HUES64 (cell line): ENCODE results near the gene BRF1.

ENCODE experiments used
- H3K27ac ChIP-seq: 2 replicates; pipeline ENCODE4 v1.7.0; 2013; ENCODE audit warnings: low read depth, low read length, inconsistent platforms
- H3K27me3 ChIP-seq: 2 replicates; pipeline ENCODE4 v1.6.1; 2013; ENCODE audit warnings: mild to moderate bottlenecking, low read length; ENCODE audit not compliant: insufficient read depth
- H3K36me3 ChIP-seq: 2 replicates; pipeline ENCODE4 v1.6.1; 2013; ENCODE audit warnings: mild to moderate bottlenecking, low read length; ENCODE audit not compliant: insufficient read depth
- H3K4me1 ChIP-seq: 2 replicates; pipeline ENCODE4 v1.6.1; 2013; ENCODE audit warnings: mild to moderate bottlenecking, low read length, moderate library complexity; ENCODE audit not compliant: insufficient read depth
- H3K4me3 ChIP-seq: 2 replicates; pipeline ENCODE4 v1.5.1; 2013; ENCODE audit warnings: mild to moderate bottlenecking, low read length, moderate library complexity
- H3K9ac ChIP-seq: 2 replicates; pipeline ENCODE4 v1.6.1; 2013; ENCODE audit warnings: mild to moderate bottlenecking, low read depth, low read length
- H3K9me3 ChIP-seq: 2 replicates; pipeline ENCODE4 v1.6.1; 2013; ENCODE audit warnings: low read depth, low read length; ENCODE audit not compliant: insufficient read depth
- WGBS: fragments of 150-250, 120-280 bp; methylation state at CpG from one replicate; pipeline ENCODE4 v1.1.7; 2013; ENCODE audit warnings: missing lambda C conversion rate; 5-methylcytosine and 5-hydroxymethylcytosine counted together

The BRF1 gene

GRCh38 chr14:105271224-105271890 lies 29.4 kb downstream of the BRF1 start:
- Histone ChIP-seq H3K27ac (no peak overlapping the region), H3K4me1 (no peaks in the 10 kb centered on the region), H3K4me3 (no peak overlapping the region), H3K36me3 (no peaks in the 10 kb centered on the region), H3K9ac (no peak overlapping the region; the same call in 1 of the 2 replicates), H3K27me3 (no peaks in the 10 kb centered on the region), H3K9me3 (no peaks in the 10 kb centered on the region)
- 92% methylated on average over 22 of the region's 22 CpGs for WGBS

DNA sequence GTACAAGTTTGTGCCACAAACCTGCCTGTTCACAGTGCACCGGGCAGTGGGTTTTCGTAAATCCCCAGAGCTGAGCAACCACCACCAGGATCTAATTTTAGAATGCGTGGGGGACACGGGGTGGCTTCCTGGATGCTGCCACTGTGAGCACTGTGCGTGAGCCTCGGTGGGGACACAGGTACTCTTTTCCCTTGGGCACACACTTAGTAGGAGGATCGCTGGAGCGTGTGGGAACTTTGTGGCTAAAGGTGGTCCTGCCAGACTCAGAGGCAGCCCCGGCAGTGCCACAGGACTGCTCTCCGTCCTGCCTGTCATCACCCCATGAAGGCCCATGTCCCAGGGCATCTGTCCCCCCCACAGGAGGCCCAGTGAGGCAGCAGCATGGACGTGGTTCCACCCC lies 31.4 kb downstream of the BRF1 start:
- Histone ChIP-seq H3K4me3 (no peak overlapping the region), H3K27me3 (no peaks in the 10 kb centered on the region), H3K9me3 (no peaks in the 10 kb centered on the region), H3K4me1 (no peaks in the 10 kb centered on the region), H3K9ac (no peak overlapping the region), H3K27ac (no peak overlapping the region), H3K36me3 (no peaks in the 10 kb centered on the region)
- 92% methylated on average over 11 of the region's 11 CpGs for WGBS

GRCh38 chr14:105268736-105269354 lies 32.0 kb downstream of the BRF1 start:
- H3K4me3 ChIP-seq, result no peak overlapping the region
- 93% methylated on average over 18 of the region's 18 CpGs for WGBS
- no peak overlapping the region for H3K27ac ChIP-seq
- no peaks in the 10 kb centered on the region for H3K36me3 ChIP-seq
- no peaks in the 10 kb centered on the region for H3K27me3 ChIP-seq
- H3K9ac ChIP-seq, result no peak overlapping the region
- no peaks in the 10 kb centered on the region for H3K9me3 ChIP-seq
- H3K4me1 ChIP-seq, result no peaks in the 10 kb centered on the region

DNA sequence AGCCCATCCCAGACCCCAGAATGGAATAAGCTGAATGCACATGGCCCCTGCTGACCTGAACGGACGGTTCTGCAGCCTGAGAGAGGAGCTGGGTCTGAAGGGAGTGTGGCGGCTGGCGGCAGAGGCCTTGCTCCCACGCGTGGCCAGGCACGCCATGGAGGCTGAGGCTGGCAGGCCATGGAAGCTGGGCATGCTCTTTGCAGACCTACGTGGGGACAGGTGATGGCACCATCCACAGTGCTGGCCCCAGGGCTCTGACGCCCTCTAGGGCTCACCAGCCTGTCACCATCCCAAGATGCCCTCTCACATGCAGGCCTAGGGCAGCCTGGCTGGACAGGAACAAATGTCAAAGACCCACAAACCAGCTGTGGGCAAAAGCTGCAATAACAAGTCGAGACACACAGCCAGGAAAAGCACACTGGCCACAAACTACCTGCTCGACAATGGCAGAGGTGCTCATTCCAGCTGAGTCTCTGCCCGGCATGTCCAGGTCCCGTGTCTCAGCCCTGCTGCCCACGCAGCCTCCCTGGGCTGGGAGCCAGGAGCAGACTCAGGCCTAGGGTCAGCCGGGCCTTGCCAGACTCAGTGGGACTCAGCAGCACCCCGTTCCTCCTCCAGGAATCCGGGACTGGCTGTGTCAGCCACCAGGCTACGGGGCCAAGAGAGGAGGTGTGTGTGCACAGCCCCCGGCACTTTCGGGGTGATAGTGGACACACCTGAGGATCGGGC lies 32.8 kb downstream of the BRF1 start:
- Histone ChIP-seq H3K4me3 (no peak overlapping the region), H3K9me3 (no peaks in the 10 kb centered on the region), H3K9ac (no peak overlapping the region), H3K27me3 (no peaks in the 10 kb centered on the region), H3K27ac (no peak overlapping the region), H3K36me3 (no peaks in the 10 kb centered on the region), H3K4me1 (no peaks in the 10 kb centered on the region)
- 91% methylated on average over 21 of the region's 21 CpGs for WGBS

- no peak overlapping the region for H3K9ac ChIP-seq
Observed at GRCh38 chr14:105261781-105262180, 39.0 kb downstream of the BRF1 start.

GRCh38 chr14:105260959-105261358 lies 39.8 kb downstream of the BRF1 start:
- Histone ChIP-seq H3K9me3 (no peaks in the 10 kb centered on the region), H3K4me1 (no peaks in the 10 kb centered on the region), H3K27me3 (no peaks in the 10 kb centered on the region), H3K27ac (no peak overlapping the region), H3K36me3 (no peaks in the 10 kb centered on the region), H3K9ac (no peak overlapping the region), H3K4me3 (no peak overlapping the region)
- WGBS, result 92% methylated on average over 12 of the region's 12 CpGs

More at GRCh38 chr14:105261781-105262180, 39.0 kb downstream of the BRF1 start:
- Histone ChIP-seq H3K27ac (no peak overlapping the region), H3K4me3 (no peak overlapping the region), H3K36me3 (no peaks in the 10 kb centered on the region), H3K4me1 (no peaks in the 10 kb centered on the region), H3K9me3 (no peaks in the 10 kb centered on the region), H3K27me3 (no peaks in the 10 kb centered on the region)
- 94% methylated on average over 20 of the region's 20 CpGs for WGBS

- Histone ChIP-seq H3K9ac (no peak overlapping the region), H3K27ac (no peak overlapping the region), H3K4me1 (no peaks in the 10 kb centered on the region), H3K9me3 (no peaks in the 10 kb centered on the region), H3K36me3 (no peaks in the 10 kb centered on the region), H3K27me3 (no peaks in the 10 kb centered on the region), H3K4me3 (no peak overlapping the region)
- WGBS, result 96% methylated on average over 7 of the region's 7 CpGs
Observed at GRCh38 chr14:105258846-105259245, 42.0 kb downstream of the BRF1 start.

DNA sequence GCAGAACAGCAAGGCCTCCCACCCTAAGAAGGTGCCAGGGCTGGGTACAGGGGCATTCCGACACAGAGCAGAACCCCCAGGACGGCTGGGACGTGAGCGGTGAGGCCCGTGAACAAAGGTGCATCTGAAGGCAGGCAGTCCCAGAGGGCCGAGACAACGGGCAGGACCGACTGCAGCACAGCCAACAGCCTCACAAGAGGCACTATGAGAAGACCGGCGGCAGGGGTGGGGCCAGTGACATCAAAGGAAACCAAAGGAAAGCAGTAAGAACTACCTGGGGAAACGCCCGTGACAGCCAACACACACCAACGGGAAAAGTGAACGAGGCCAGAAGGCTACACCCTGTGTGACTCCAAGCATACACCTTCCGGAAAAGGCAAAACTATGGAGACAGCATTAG lies 43.3 kb downstream of the BRF1 start:
- Histone ChIP-seq H3K4me1 (no peaks in the 10 kb centered on the region), H3K27me3 (no peaks in the 10 kb centered on the region), H3K36me3 (peaks cover under 1% of the 10 kb centered on the region; the same call in 1 of the 2 replicates), H3K27ac (no peak overlapping the region), H3K9me3 (no peaks in the 10 kb centered on the region), H3K9ac (no peak overlapping the region), H3K4me3 (no peak overlapping the region)
- WGBS, result 94% methylated on average over 15 of the region's 15 CpGs

GRCh38 chr14:105256292-105256960 lies 44.4 kb downstream of the BRF1 start:
- no peak overlapping the region for H3K4me3 ChIP-seq
- H3K9ac ChIP-seq, result no peak overlapping the region
- H3K9me3 ChIP-seq, result no peaks in the 10 kb centered on the region
- H3K36me3 ChIP-seq, result peaks cover 10% of the 10 kb centered on the region; the same call in 1 of the 2 replicates
- WGBS, result 95% methylated on average over 19 of the region's 19 CpGs
- H3K27me3 ChIP-seq, result no peaks in the 10 kb centered on the region
- no peak overlapping the region for H3K27ac ChIP-seq
- H3K4me1 ChIP-seq, result no peaks in the 10 kb centered on the region

DNA sequence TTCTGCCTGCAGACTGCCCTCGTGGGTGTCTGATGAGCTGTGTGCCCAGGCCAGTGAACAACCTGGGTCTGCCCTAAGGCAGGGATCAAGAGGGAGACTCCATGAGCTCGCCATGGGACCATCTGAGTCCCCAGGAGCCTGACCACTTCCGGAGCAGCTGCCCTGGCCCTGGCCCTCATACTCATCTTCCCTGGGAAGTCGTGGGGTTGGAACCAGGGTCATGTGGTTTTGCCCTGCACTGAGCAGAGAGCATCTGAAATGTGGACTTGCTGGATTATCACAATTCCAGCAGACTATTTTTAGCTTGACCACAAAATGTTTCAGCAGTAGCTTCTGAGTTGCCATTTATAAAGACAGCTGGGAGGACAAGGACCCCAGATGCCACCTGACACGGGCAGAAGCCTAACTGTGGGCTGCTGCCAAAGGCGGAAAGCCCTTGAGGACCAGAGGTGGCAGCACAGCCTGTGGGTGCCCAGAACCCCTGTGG lies 45.7 kb downstream of the BRF1 start:
- Histone ChIP-seq H3K36me3 (peaks cover 23% of the 10 kb centered on the region; the same call in 1 of the 2 replicates), H3K4me3 (no peak overlapping the region), H3K4me1 (no peaks in the 10 kb centered on the region), H3K27ac (no peak overlapping the region), H3K27me3 (no peaks in the 10 kb centered on the region), H3K9me3 (no peaks in the 10 kb centered on the region), H3K9ac (no peak overlapping the region)
- 92% methylated on average over 6 of the region's 6 CpGs for WGBS

GRCh38 chr14:105253329-105253682 lies 47.5 kb downstream of the BRF1 start:
- Histone ChIP-seq H3K9ac (no peak overlapping the region), H3K9me3 (no peaks in the 10 kb centered on the region), H3K36me3 (peaks cover 26% of the 10 kb centered on the region; the same call in 1 of the 2 replicates), H3K4me3 (no peak overlapping the region), H3K27ac (no peak overlapping the region), H3K4me1 (no peaks in the 10 kb centered on the region), H3K27me3 (no peaks in the 10 kb centered on the region)
- whole genome bisulfite sequencing, result 95% methylated on average over 9 of the region's 9 CpGs
